Panc1 (cell line): ENCODE measurements around the gene PDGFD. TPM values are rescaled to one million over a fixed set of nuclear protein-coding genes. Genes with fewer than 3 reads are reported as not detected.

ENCODE experiments used
- ATAC-seq: fragments of 200-7000 bp; cut with Tn5 transposase; 2 replicates; pipeline ENCODE4 v1.9.1; 2020; ENCODE audit warnings: mild to moderate bottlenecking, moderate library complexity
- BruUV-seq: library from RNA; stranded (reverse); fragments of 400-500 nt; replicated peaks from 2 replicates; lab custom pipeline; 2021; lab: Mats Ljungman, UMichigan
- CTCF ChIA-PET: fragments of 300-600 bp; sonication (Branson Sonifier 250); formaldehyde crosslinking; loops from one replicate; lab custom pipeline; 2022; ENCODE audit warnings: antibody characterized with exemption; lab: Charles Lee
- POLR2A ChIA-PET: fragments of 300-600 bp; sonication (Branson Sonifier 250); formaldehyde crosslinking; loops from one replicate; lab custom pipeline; 2022; ENCODE audit warnings: antibody characterized with exemption; lab: Charles Lee
- DNase-seq: peaks from one replicate; pipeline ENCODE4 v3.0.0-alpha.2; 2010; ENCODE audit warnings: low read depth, low spot score
- H3K27ac ChIP-seq: 2 replicates; pipeline ENCODE4 v1.5.1; 2011; ENCODE audit warnings: mild to moderate bottlenecking, low read length, inconsistent platforms
- H3K27me3 ChIP-seq: fragments of 200-500 bp; sonication (Bioruptor generic); 2 replicates; pipeline ENCODE4 v1.6.0; 2014; ENCODE audit warnings: low read length, inconsistent platforms; ENCODE audit not compliant: control insufficient read depth, insufficient read depth
- H3K36me3 ChIP-seq: fragments of 200-500 bp; sonication (Bioruptor generic); 2 replicates; pipeline ENCODE4 v1.5.1; 2014; ENCODE audit warnings: inconsistent platforms, mild to moderate bottlenecking, low read length, moderate library complexity; ENCODE audit not compliant: control insufficient read depth, insufficient read depth
- H3K4me1 ChIP-seq: 2 replicates; pipeline ENCODE4 v1.5.1; 2011; ENCODE audit warnings: inconsistent platforms, mild to moderate bottlenecking, low read length, moderate library complexity; ENCODE audit not compliant: control insufficient read depth, insufficient read depth
- H3K4me3 ChIP-seq, 2 experiments: 2 replicates each; pipeline ENCODE4 v1.5.1; 2011 to 2012; ENCODE audit warnings: low read depth in 2 of 2, low read length in 2 of 2, mild to moderate bottlenecking in 2 of 2, inconsistent platforms in 1 of 2, moderate library complexity in 1 of 2
- H3K9me3 ChIP-seq: fragments of 200-500 bp; sonication (Bioruptor generic); 2 replicates; pipeline ENCODE4 v1.5.1; 2014; ENCODE audit warnings: low read depth, mild to moderate bottlenecking, inconsistent platforms, low read length, moderate library complexity; ENCODE audit not compliant: control insufficient read depth, insufficient read depth
- CTCF ChIP-seq: fragments of 450-650 bp; IDR thresholded peaks from 2 replicates; pipeline ENCODE4 v1.5.1; 2017; ENCODE audit warnings: mild to moderate bottlenecking
- POLR2AphosphoS5 ChIP-seq: IDR thresholded peaks from 2 replicates; pipeline ENCODE4 v1.6.1; 2012; ENCODE audit warnings: mild to moderate bottlenecking, low read depth, low read length, moderate library complexity
- SIN3A ChIP-seq: IDR thresholded peaks from 2 replicates; pipeline ENCODE4 v1.6.1; 2012; ENCODE audit warnings: low read depth, mild to moderate bottlenecking, low read length, moderate library complexity, borderline replicate concordance; ENCODE audit not compliant: insufficient read depth
- TCF7L2 ChIP-seq: IDR thresholded peaks from 2 replicates; pipeline ENCODE4 v1.6.1; 2011; ENCODE audit warnings: mild to moderate bottlenecking, low read depth, low read length, inconsistent platforms
- in situ Hi-C: cut with HindIII; loops from 2 replicates; pipeline ENCODE4 v1.10.0; 2016; ENCODE audit warnings: low sequenced_read_pairs, low pct_unique_long_range_greater_than_20kb
- intact Hi-C: fragments of 100-400 bp; cut with micrococcal nuclease; formaldehyde crosslinking; loops from one replicate; pipeline ENCODE4 v1.10.0; 2022; ENCODE audit not compliant: unreplicated experiment
- total RNA-seq: library from RNA; stranded (reverse); gene quantifications from one replicate; pipeline ENCODE4 v1.2.1, GENCODE V29; 2021; ENCODE audit not compliant: unreplicated experiment
- TF ChIP-seq, protein P1 (sequence below), 2 experiments: IDR thresholded peaks; 2 replicates each; pipeline ENCODE4 v1.6.1; 2011 to 2012; ENCODE audit warnings: low read depth in 2 of 2, control low read depth in 1 of 2, low read length in 1 of 2, mild to moderate bottlenecking in 1 of 2, moderate library complexity in 1 of 2; ENCODE audit not compliant: insufficient read depth in 1 of 2

PDGFD gene
- total RNA-seq, 1 experiment from 2014 or later, result 1.3 TPM

DNA sequence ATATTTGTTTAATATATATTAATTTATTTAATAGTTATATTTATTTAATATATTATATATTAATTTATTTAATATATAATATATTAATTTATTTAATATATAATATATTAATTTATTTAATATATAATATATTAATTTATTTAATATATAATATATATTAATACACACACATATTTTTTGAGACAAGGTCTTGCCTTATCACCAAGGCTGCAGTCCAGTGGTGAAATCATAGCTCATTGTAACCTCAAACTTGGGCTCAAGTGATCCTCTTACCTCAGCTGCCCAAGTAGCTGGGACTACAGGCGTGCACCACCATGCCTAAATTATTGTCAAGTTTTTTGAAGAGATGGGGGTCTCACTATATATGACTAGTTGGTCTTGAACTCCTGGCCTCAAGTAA is 178.9 kb downstream of the PDGFD start:
- in situ Hi-C loops (no loop called here), intact Hi-C loops (no loop called here)
- no peak overlapping the region for H3K27ac ChIP-seq
- no peak overlapping the region for H3K4me3 ChIP-seq
- no peaks in the 10 kb centered on the region for H3K4me1 ChIP-seq
- ChIA-PET CTCF (no interaction called here), POLR2A (no interaction called here)
- DNase-seq (no peak), ATAC-seq (no peak)
- H3K36me3 ChIP-seq, result no peaks in the 10 kb centered on the region
- H3K9me3 ChIP-seq, result no peaks in the 10 kb centered on the region
- no TSS peak for BruUV-seq
- TF ChIP-seq CTCF (no peak), POLR2AphosphoS5 (no peak), SIN3A (no peak), TCF7L2 (no peak)
- TF ChIP-seq, protein P1, sequence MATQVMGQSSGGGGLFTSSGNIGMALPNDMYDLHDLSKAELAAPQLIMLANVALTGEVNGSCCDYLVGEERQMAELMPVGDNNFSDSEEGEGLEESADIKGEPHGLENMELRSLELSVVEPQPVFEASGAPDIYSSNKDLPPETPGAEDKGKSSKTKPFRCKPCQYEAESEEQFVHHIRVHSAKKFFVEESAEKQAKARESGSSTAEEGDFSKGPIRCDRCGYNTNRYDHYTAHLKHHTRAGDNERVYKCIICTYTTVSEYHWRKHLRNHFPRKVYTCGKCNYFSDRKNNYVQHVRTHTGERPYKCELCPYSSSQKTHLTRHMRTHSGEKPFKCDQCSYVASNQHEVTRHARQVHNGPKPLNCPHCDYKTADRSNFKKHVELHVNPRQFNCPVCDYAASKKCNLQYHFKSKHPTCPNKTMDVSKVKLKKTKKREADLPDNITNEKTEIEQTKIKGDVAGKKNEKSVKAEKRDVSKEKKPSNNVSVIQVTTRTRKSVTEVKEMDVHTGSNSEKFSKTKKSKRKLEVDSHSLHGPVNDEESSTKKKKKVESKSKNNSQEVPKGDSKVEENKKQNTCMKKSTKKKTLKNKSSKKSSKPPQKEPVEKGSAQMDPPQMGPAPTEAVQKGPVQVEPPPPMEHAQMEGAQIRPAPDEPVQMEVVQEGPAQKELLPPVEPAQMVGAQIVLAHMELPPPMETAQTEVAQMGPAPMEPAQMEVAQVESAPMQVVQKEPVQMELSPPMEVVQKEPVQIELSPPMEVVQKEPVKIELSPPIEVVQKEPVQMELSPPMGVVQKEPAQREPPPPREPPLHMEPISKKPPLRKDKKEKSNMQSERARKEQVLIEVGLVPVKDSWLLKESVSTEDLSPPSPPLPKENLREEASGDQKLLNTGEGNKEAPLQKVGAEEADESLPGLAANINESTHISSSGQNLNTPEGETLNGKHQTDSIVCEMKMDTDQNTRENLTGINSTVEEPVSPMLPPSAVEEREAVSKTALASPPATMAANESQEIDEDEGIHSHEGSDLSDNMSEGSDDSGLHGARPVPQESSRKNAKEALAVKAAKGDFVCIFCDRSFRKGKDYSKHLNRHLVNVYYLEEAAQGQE (IDR thresholded peaks at IDR 0.05; ENCODE audit: insufficient read depth in 1 of 2, low read depth in 2 of 2, low read length in 1 of 2), result no peak
- H3K27me3 ChIP-seq, result no peaks in the 10 kb centered on the region

DNA sequence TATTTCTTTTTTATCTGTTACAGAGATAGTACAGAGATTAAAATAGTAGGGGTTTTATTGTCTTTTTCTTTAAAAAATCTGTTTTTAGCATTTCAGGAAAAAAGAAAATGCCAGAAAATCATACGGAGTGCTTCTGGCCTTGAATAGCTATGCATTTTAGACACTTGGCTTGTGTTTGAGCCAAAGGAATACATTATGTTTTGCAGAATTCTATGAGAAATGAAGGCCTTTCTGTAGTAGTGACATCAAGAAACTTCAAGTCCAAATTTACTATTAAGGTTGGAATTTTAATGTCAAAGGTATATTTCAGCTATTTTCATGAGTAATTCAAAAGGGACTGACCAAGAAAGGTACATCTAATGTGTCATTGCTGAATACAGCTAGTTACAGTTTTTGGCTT is 183.8 kb downstream of the PDGFD start:
- no peak for DNase-seq
- Histone ChIP-seq H3K36me3 (no peaks in the 10 kb centered on the region), H3K4me1 (no peaks in the 10 kb centered on the region), H3K27ac (no peak overlapping the region), H3K4me3 (no peak overlapping the region), H3K9me3 (no peaks in the 10 kb centered on the region), H3K27me3 (no peaks in the 10 kb centered on the region)
- TF ChIP-seq, protein P1 (IDR thresholded peaks at IDR 0.05; ENCODE audit: insufficient read depth in 1 of 2, low read depth in 2 of 2, low read length in 1 of 2), result no peak
- TF ChIP-seq POLR2AphosphoS5 (no peak), TCF7L2 (no peak), CTCF (no peak), SIN3A (no peak)
- no peak for ATAC-seq
- intact Hi-C loops (no loop called here), in situ Hi-C loops (no loop called here)
- CTCF ChIA-PET, result no interaction called here
- POLR2A ChIA-PET, result no interaction called here
- BruUV-seq, result no TSS peak
